Mucosa of rectum (tissue), 2 donors: ENCODE results near the gene CCDC171.

Source experiments
- H3K27ac ChIP-seq, 2 donors: one replicate each; pipeline ENCODE4 v1.7.0; 2013; ENCODE audit warnings: inconsistent platforms in 2 of 2, low read depth in 2 of 2, low read length in 2 of 2
- H3K27me3 ChIP-seq, 2 donors: one replicate each; pipeline ENCODE4 v1.7.0; 2013; ENCODE audit warnings: low read length in 2 of 2; ENCODE audit not compliant: control insufficient read depth in 2 of 2, insufficient read depth in 2 of 2
- H3K36me3 ChIP-seq, 2 donors: one replicate each; pipeline ENCODE4 v1.7.0; 2013; ENCODE audit warnings: low read length in 2 of 2; ENCODE audit not compliant: control insufficient read depth in 2 of 2, insufficient read depth in 2 of 2
- H3K4me1 ChIP-seq, 2 donors: one replicate each; pipeline ENCODE4 v1.7.0; 2013; ENCODE audit warnings: low read length in 2 of 2, mild to moderate bottlenecking in 1 of 2; ENCODE audit not compliant: control insufficient read depth in 2 of 2, insufficient read depth in 2 of 2
- H3K4me3 ChIP-seq, 2 donors: one replicate each; pipeline ENCODE4 v1.7.0; 2013; ENCODE audit warnings: low read length in 2 of 2
- H3K9ac ChIP-seq, 2 donors: one replicate each; pipeline ENCODE4 v1.7.0; 2013; ENCODE audit warnings: low read length in 2 of 2, low read depth in 1 of 2, mild to moderate bottlenecking in 1 of 2
- H3K9me3 ChIP-seq, 2 donors: one replicate each; pipeline ENCODE4 v1.7.0; 2013; ENCODE audit warnings: low read length in 2 of 2; ENCODE audit not compliant: control insufficient read depth in 2 of 2
- donor health status: healthy.
- donor health status: Normal muscosa, but diverticular disease.

Gene CCDC171

DNA sequence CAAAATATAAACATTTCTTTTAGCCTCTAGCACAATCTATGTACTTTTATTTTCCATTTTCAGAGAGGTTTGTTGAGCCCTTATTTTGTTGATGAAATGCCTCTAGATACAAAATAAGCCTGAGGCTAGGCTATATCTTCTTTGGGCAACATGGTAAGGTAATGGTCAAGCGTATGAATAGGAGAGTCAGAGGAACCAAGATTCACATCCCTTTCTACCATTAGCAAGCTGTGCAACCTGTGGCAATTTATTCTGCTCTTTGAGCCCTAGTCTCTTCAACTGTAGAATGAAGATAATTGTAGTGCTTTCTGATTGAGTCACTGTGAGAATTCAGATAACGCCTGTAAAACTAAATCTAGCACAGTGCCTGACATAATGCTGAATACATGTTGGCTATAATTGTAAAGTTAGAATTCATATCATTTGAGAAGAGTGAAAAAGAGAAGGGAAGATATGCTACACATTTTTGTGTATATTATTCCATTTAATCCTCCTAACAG, 412.5 kb downstream of the CCDC171 start:
- H3K27ac ChIP-seq: no peak overlapping the region
- H3K9ac ChIP-seq: no peak overlapping the region
- no peaks in the 10 kb centered on the region for H3K4me1 ChIP-seq
- H3K4me3 ChIP-seq: no peak overlapping the region
- no peaks in the 10 kb centered on the region for H3K27me3 ChIP-seq
- H3K36me3 ChIP-seq: no peaks in the 10 kb centered on the region
- H3K9me3 ChIP-seq: no peaks in the 10 kb centered on the region

DNA sequence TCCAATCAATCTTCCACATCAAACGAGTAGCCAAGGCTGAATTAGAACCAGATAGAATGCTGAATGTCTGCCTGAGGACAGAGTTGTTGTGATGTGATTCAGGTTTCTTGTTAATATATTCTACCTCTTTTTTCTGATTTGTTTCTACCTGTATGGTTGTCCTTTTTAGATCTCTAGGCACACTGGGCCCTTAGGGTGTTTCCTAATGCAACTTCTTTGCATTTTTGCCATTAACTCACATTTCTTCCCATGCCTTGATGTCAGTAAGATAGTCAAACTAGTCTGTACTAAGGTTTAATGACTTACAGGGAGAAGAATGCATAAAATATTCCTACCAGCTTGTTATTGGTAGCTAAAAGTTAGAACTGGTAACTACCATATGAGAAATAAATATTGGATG, 413.6 kb downstream of the CCDC171 start:
- H3K4me3 ChIP-seq: no peak overlapping the region
- H3K9me3 ChIP-seq: no peaks in the 10 kb centered on the region
- no peak overlapping the region for H3K27ac ChIP-seq
- no peak overlapping the region for H3K9ac ChIP-seq
- no peaks in the 10 kb centered on the region for H3K4me1 ChIP-seq
- no peaks in the 10 kb centered on the region for H3K27me3 ChIP-seq
- no peaks in the 10 kb centered on the region for H3K36me3 ChIP-seq

DNA sequence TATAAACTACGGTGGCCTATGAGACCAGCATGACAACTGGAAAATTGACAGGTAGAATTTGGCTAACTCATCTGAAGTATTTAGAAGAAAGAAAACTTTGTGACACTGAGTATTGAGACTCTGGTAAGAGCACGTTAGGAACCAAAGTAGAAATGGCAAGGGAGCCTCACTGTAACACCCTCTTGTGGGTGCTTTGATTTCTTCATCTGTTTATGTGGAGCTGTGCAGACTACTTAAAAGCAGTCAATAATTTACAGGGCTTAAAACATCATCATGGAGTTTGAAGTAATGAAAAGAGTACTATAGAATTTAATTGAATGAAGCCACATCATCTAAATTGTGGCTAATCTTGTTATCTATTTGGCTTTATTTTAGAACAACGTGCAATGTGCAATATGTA, 414.2 kb downstream of the CCDC171 start:
- no peaks in the 10 kb centered on the region for H3K36me3 ChIP-seq
- no peak overlapping the region for H3K9ac ChIP-seq
- no peak overlapping the region for H3K4me3 ChIP-seq
- no peaks in the 10 kb centered on the region for H3K4me1 ChIP-seq
- no peak overlapping the region for H3K27ac ChIP-seq
- no peaks in the 10 kb centered on the region for H3K9me3 ChIP-seq
- H3K27me3 ChIP-seq: no peaks in the 10 kb centered on the region

DNA sequence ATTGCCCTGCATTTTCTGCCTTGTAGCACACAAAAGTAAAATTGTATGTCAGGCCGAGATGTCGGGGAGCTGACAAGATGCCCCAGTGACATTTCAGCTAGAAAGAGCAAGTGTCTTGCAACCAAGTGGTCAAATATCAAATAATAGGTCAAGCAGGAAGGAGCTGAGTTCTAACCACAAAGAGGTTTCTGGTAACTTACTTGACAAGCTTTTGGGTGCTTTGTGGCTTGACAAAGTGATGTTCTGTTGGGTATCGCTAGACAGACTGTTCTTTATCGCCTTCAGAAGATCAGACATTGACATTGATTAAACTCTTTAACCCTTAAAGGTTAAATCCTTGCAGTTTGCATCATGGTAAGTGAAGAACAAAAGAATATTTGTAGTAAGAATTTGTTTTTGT, 419.9 kb downstream of the CCDC171 start:
- Histone ChIP-seq H3K4me3 (no peak overlapping the region), H3K27me3 (no peaks in the 10 kb centered on the region), H3K27ac (no peak overlapping the region)

DNA sequence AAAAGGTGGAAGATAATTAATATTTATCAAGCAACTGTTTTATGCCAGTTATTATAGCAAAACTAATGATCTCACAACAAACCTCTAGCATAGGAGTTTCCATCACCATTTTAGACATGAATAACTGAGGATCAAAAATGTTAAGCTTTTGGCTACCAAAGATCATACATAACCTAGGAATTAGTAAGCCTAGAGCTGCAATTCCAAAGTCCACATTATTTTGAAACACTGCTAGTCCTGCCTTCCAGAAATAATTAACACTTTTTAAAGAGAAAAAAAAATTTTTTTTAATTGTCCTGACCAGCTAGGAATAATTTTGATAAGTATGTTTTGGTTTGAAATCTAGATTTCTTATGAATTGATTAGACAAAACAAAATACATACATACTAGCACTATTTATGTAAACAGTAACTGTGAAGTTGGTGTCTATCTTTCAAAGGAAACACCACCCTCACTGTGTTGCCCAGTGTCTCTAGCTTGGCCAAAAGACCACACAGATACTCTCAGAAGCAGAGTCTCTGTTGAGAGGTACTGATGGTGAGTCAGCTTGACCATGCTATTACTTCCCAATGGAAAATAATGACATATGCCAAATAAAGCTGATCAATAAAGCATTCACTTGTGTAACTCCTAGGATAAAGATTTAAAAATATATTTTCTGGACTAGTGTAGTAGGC, 422.4 kb downstream of the CCDC171 start:
- no peaks in the 10 kb centered on the region for H3K4me1 ChIP-seq
- H3K27ac ChIP-seq: no peak overlapping the region
- no peaks in the 10 kb centered on the region for H3K36me3 ChIP-seq
- H3K9ac ChIP-seq: no peak overlapping the region
- H3K27me3 ChIP-seq: no peaks in the 10 kb centered on the region
- H3K9me3 ChIP-seq: no peaks in the 10 kb centered on the region
- H3K4me3 ChIP-seq: no peak overlapping the region

More for the DNA sequence above, 419.9 kb downstream of the CCDC171 start:
- Histone ChIP-seq H3K9me3 (no peaks in the 10 kb centered on the region), H3K9ac (no peak overlapping the region), H3K4me1 (no peaks in the 10 kb centered on the region), H3K36me3 (no peaks in the 10 kb centered on the region)

DNA sequence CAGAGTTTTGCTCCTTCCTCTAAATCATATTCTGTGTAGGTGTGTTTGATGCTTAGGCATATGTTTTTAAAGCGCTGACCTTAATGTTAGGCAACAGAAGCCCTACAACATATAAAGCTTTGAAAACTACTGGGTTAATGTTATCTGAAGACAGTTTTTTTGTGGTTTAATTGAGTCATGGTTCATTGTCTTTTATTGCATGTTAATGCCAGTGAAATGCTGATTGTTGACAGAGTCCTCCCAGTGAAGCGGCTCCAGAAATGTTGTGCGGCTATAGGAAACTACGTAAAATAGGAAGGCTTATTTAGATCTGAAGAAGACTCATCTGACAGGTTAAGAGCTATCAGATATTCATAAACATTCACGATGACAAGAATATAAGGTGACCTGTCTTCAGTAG, 424.6 kb downstream of the CCDC171 start:
- no peaks in the 10 kb centered on the region for H3K4me1 ChIP-seq
- H3K9me3 ChIP-seq: no peaks in the 10 kb centered on the region
- no peak overlapping the region for H3K4me3 ChIP-seq
- no peaks in the 10 kb centered on the region for H3K27me3 ChIP-seq
- H3K27ac ChIP-seq: no peak overlapping the region
- H3K9ac ChIP-seq: no peak overlapping the region
- H3K36me3 ChIP-seq: no peaks in the 10 kb centered on the region

DNA sequence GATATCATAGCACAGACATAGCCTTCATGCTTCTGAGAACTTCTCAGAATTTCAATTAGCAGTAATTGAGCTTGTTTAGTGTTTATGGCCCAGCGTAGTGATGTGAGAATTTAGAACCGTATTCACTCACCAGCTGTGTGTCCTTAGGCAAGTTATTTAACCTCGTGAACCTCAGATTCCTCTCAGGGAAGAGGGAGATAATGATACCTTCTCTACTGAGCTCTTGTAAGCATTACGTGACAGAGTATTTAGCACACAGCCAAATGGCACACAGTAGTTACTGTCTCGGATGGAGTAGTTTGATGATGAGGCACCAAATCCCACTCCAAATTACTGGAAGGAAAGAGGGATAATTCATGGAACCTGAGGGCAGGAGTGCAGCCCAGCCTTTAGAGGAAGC, 429.3 kb downstream of the CCDC171 start:
- Histone ChIP-seq H3K4me3 (no peak overlapping the region), H3K27me3 (no peaks in the 10 kb centered on the region), H3K36me3 (no peaks in the 10 kb centered on the region), H3K9me3 (no peaks in the 10 kb centered on the region), H3K27ac (no peak overlapping the region), H3K9ac (no peak overlapping the region), H3K4me1 (no peaks in the 10 kb centered on the region)

DNA sequence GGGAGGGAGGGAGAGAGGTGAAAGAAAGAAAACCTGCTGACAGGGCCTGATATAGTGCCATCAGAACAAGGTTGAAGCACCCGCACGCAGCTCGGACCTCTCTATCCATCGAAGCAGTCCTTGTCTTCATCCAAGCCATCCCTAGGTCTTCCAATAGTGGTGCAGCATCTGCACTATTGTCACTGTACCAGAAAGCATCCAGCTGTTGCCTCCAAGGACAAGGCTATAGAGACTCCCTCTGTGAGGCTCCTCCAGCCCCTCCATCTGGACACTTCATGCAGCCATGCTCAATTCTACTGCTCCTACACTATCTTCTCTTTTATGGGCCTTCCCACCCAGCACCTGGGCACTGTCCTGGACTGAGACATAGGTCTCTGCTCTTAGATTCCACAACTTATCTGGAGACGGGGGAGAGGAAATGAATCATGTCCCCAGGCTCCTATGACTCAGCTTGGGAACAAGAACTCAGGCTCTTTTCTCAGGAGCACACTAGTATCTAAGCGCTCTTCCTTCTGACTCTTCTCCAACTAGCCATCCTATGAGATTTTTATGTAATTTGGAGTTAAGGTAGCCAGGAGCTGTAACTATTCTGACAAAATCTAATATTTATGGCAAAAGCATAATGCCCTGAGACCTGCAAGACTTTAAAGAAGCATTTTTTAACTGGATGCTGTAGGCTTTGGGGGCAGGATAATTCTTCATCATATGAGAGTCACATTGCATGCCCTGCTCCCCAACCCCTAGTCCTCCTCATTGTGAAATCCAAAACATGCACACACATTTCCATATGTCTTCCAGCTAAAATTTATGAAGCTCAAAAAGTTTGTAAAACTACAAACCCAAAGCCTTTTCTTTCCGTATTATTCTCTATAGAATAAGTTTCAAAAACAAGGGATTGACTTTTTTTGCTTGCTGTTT, 446.8 kb downstream of the CCDC171 start:
- Histone ChIP-seq H3K4me3 (no peak overlapping the region), H3K36me3 (no peaks in the 10 kb centered on the region), H3K27ac (no peak overlapping the region), H3K9ac (no peak overlapping the region), H3K27me3 (no peaks in the 10 kb centered on the region), H3K9me3 (no peaks in the 10 kb centered on the region), H3K4me1 (no peaks in the 10 kb centered on the region)

DNA sequence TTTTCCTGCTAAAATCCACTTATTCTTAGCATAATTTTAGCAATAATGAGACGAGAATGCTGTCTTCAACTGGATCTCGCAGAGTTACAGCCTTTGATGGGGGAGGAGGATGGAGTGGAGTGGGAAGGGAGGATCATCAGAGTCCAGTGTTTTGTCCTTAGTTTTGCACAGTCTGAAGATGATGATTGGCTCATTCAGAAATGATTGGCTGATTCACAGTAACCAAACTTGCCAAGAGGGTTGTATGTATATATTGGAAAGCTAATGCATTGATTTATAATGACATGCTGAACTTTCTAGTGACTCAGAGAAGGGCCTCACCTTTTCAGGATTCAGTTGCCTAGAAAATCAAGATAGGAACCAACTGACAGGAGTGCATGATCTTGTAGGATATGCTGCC, 448.0 kb downstream of the CCDC171 start:
- H3K4me3 ChIP-seq: no peak overlapping the region
- no peaks in the 10 kb centered on the region for H3K4me1 ChIP-seq
- no peak overlapping the region for H3K9ac ChIP-seq

DNA sequence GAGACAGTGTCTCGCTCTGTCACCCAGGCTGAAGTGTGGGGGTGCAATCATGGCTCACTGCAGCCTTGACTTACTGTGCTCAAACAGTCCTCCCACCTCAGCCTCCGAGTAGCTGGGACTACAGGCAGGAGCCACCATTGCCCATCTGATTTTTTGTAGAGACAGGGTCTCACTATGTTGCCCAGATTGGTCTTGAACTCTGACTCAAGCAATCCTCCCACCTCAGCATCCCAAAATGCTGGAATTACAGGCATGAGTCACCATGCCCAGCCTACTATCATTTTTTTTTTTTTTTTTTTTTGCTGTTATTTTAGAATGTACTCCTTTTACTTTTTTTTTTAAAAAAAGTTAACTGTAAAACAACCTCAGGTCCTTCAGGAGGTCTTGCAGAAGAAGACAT, 449.0 kb downstream of the CCDC171 start:
- no peaks in the 10 kb centered on the region for H3K36me3 ChIP-seq
- no peak overlapping the region for H3K9ac ChIP-seq
- H3K4me1 ChIP-seq: no peaks in the 10 kb centered on the region
- H3K27ac ChIP-seq: no peak overlapping the region
- no peaks in the 10 kb centered on the region for H3K27me3 ChIP-seq
- H3K4me3 ChIP-seq: no peak overlapping the region
- H3K9me3 ChIP-seq: no peaks in the 10 kb centered on the region

More for the DNA sequence above, 448.0 kb downstream of the CCDC171 start:
- no peaks in the 10 kb centered on the region for H3K9me3 ChIP-seq
- no peak overlapping the region for H3K27ac ChIP-seq
- no peaks in the 10 kb centered on the region for H3K27me3 ChIP-seq
- no peaks in the 10 kb centered on the region for H3K36me3 ChIP-seq
